Muscle layer of colon (tissue), 2 donors: ENCODE data around the gene SYNE1.

ENCODE experiments used
- H3K27ac ChIP-seq: one replicate; pipeline ENCODE4 v1.7.0; 2013; ENCODE audit warnings: low read depth, mild to moderate bottlenecking, low read length, moderate library complexity
- H3K27me3 ChIP-seq, 2 donors: one replicate each; pipeline ENCODE4 v1.7.0; 2013; ENCODE audit warnings: low read length in 2 of 2, mild to moderate bottlenecking in 2 of 2; ENCODE audit not compliant: insufficient read depth in 2 of 2, control insufficient read depth in 1 of 2
- H3K36me3 ChIP-seq: one replicate; pipeline ENCODE4 v1.7.0; 2013; ENCODE audit warnings: mild to moderate bottlenecking, low read length; ENCODE audit not compliant: insufficient read depth
- H3K4me1 ChIP-seq: one replicate; pipeline ENCODE4 v1.7.0; 2013; ENCODE audit warnings: mild to moderate bottlenecking, low read length; ENCODE audit not compliant: insufficient read depth
- H3K4me3 ChIP-seq, 2 donors: one replicate each; pipeline ENCODE4 v1.7.0; 2013; ENCODE audit warnings: low read length in 2 of 2, low read depth in 1 of 2, mild to moderate bottlenecking in 1 of 2, moderate library complexity in 1 of 2
- H3K9ac ChIP-seq: one replicate; pipeline ENCODE4 v1.7.0; 2013; ENCODE audit warnings: low read length
- H3K9me3 ChIP-seq: one replicate; pipeline ENCODE4 v1.7.0; 2013; ENCODE audit warnings: mild to moderate bottlenecking, low read length
- donor health status: abdominal sarcoma.
- donor health status: Adenocarcinoma of cecum.

SYNE1 gene

DNA sequence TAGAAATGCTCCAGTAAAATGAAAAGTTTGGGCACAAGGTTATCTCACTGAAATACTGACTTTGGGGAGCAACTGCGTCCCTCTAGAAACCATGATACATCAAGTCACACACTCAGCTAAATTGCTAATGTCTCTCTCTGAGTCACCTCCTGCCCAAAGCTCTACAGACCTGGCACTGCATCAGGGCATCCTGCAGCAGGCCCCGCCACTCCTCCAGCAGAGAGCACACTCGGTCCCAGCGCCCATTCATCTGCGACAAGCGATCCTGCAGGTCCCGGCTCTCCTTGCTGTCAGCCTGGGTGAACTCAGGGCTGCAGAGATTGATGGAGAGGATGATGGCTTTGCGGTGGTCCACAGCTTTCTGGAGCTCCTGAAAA is 500.7 kb downstream of the SYNE1 start:
- Histone ChIP-seq H3K27me3 (no peaks in the 10 kb centered on the region), H3K4me3 (no peak overlapping the region), H3K4me1 (no peaks in the 10 kb centered on the region), H3K36me3 (peaks cover 70% of the 10 kb centered on the region), H3K27ac (no peak overlapping the region), H3K9me3 (no peaks in the 10 kb centered on the region), H3K9ac (no peak overlapping the region)

DNA sequence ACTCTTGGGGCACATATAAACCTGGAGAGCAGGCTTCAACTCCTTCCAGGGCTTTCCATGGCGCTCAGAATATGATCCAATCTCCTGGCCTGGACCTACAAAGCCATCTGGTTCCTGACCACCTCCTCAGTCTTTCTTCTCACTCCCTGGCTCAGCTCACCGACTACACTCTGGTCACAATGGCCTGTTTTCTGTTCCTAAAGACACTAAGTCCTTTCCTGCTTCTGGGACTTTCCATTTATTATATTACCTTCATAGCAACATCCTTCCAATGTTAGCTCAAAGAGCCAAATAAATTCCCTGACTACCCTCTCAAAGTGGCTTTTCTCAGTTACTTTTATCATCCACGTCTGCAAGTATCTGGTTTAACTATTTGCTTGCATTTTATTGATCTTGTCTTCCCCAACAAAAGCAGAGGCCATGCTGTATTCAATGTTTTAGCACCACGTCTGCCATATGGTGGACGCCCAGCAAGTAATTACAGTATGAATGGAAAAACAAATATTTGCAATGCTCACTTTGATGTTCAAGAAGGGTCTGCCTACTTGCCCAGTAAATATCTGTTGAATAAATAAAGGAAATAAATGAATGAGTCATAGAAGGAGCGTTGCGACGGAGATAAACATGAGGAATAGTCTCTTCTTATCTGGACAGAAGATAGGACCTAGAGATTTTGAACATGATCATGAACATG is 501.3 kb downstream of the SYNE1 start:
- Histone ChIP-seq H3K27me3 (no peaks in the 10 kb centered on the region), H3K27ac (no peak overlapping the region), H3K4me3 (no peak overlapping the region), H3K9ac (no peak overlapping the region), H3K9me3 (no peaks in the 10 kb centered on the region), H3K36me3 (peaks cover 66% of the 10 kb centered on the region), H3K4me1 (no peaks in the 10 kb centered on the region)

DNA sequence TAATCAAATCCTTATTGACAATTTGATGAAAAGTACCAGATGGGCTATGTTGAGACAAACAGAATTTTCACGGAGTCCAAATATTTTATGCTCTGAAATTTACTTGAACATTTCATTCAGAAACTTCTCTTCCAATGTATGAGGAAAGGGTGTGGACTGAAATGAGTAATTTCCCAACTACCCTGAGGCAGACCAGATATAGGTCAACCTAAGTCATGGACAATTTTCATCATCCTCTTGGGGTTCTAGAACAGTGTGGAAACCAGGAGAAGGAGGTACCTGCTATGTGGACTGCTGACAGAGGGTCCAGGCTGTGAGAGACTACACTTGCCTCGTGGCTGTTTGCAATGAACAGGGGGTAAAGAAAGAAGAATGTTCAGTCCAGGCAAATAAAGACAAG is 506.7 kb downstream of the SYNE1 start:
- H3K27me3 ChIP-seq = no peaks in the 10 kb centered on the region
- H3K36me3 ChIP-seq = peaks cover 58% of the 10 kb centered on the region
- H3K27ac ChIP-seq = no peak overlapping the region
- no peaks in the 10 kb centered on the region for H3K9me3 ChIP-seq
- H3K4me1 ChIP-seq = no peaks in the 10 kb centered on the region
- H3K4me3 ChIP-seq = no peak overlapping the region
- H3K9ac ChIP-seq = no peak overlapping the region

DNA sequence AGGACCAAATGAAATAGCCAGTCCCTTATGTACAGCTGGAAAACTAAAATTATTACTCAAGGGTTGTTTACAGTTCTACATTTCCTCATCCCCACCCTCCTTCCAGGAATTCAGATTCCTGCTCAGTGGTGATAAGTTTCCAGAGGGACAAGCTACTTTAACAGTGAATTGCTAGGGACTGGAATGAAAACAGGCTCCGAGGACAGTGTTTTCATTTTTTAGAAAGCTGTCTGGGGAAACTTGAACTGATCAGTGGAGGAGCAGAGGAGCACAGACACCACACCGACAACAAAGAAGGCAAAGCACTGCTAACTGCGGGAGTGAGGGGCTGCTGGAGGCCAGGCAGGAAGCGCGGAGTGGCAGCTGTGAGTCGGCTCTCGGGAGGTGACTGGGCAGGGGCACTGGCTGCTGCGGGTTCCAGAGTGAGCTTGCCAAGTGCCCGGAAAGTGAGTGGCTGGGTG is 507.4 kb downstream of the SYNE1 start:
- peaks cover 51% of the 10 kb centered on the region for H3K36me3 ChIP-seq
- H3K27me3 ChIP-seq = no peaks in the 10 kb centered on the region
- no peaks in the 10 kb centered on the region for H3K4me1 ChIP-seq
- peak overlapping the region; percentile 36 for H3K27ac ChIP-seq
- peak overlapping the region in 1 of 2 donors; percentile 37 for H3K4me3 ChIP-seq
- no peak overlapping the region for H3K9ac ChIP-seq
- H3K9me3 ChIP-seq = no peaks in the 10 kb centered on the region

DNA sequence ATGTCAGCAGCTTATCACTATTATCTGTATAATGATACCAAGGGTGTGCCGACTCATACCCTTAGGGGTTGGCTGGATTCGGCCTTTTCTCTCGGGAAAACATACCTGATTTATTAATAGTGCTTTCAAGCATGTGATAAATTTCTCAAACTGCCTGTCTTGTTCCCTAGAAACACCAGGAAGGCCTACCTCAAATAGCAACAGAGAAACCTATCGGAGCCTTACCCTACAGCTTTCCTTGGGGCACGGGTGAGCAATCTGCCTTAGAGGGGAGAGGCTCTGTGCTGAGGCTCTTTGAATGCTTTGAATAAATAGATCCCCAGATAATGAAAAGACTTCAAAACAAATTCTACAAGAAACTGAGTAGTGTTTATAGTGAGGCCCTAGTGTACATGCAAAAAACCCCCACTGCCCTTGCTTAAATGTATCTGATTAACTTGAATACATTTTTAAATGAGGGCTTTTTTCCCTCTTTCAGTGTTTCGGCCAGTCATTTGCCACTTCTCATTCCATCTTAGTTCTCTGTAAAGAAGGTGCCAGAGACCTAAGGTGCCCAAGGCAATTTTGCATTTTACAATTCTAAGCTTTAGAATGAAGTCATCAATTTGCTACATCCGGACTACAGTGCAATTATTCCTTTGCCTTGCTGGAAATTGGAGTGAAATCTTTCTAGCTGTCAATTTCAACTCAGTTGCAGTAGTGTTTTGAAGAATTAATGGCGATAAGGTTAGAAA is 509.6 kb downstream of the SYNE1 start:
- no peaks in the 10 kb centered on the region for H3K9me3 ChIP-seq
- H3K4me1 ChIP-seq = no peaks in the 10 kb centered on the region
- H3K27me3 ChIP-seq = no peaks in the 10 kb centered on the region
- no peak overlapping the region for H3K27ac ChIP-seq
- no peak overlapping the region for H3K4me3 ChIP-seq
- H3K9ac ChIP-seq = no peak overlapping the region
- H3K36me3 ChIP-seq = peaks cover 36% of the 10 kb centered on the region

DNA sequence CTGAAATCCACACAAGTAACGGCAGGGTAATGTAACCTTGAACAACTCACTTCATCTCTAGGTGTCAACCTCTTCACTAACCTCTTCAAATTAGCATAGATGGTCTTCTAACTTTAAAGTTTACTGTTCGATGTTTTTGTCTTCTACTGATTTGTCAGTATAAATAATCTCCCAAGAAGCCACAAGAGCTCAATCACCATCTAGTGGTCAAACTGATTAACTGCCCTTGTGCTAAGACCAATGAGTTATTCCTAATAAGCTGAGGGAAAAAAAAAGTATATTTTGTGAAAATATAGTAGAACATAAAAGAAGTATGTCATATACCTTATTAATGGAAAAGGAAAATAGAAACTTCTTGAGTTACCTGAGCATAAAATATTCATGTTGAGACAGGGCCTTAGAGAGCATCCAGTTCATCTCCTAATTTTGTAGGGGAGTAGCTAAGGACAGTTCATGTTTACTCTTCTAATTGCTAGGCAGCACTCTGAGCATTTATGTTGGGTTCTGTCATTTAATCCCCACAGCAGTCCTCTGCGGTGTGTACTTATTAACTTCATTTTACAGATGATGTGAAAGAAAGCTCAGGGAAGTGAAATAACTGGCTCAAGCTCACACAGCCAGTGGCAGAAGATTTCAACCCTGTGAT is 512.6 kb downstream of the SYNE1 start:
- Histone ChIP-seq H3K4me1 (no peaks in the 10 kb centered on the region), H3K4me3 (no peak overlapping the region), H3K27me3 (no peaks in the 10 kb centered on the region), H3K9me3 (no peaks in the 10 kb centered on the region), H3K9ac (no peak overlapping the region), H3K36me3 (peaks cover 40% of the 10 kb centered on the region), H3K27ac (no peak overlapping the region)

DNA sequence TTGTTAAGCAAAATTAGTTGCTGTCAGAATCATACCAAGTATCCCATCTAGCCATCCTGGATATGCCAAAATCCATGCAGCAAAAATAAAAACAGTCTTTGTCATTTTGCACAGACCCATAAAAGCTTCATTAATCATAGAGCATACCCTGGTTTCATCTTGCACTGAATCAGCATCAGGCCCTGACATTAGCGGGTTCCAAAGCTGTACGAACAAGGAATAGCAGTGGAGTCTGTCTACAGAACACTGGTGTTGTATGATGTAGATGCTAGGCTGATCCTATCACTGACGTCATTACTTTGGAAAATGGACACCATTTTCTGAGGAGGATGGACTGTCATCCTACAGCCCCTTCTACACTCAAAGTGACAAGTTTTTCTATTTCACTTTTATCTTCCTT is 514.1 kb downstream of the SYNE1 start:
- H3K9me3 ChIP-seq = no peaks in the 10 kb centered on the region
- no peak overlapping the region for H3K27ac ChIP-seq

DNA sequence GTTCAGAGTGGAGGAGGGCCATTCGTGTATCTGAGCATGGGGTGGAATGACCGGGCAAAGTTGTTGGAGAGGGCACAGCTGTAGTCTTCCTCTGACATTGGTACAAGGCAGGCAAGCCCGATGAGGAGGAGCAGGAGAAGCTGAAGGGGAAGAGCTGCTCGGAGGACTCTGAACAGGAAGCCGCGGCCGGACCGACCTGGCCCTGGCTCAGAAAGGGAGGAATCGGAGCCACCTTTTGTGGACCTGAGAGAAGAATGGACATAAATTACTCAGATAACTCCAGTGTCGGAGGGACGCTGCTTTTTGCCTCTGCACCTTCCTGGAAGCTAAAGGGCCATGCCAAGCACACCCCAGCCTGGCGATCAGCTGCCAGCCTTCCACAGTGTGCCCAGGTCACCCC is 514.7 kb downstream of the SYNE1 start:
- no peak overlapping the region for H3K4me3 ChIP-seq
- no peak overlapping the region for H3K27ac ChIP-seq
- H3K9ac ChIP-seq = no peak overlapping the region
- H3K36me3 ChIP-seq = peaks cover 29% of the 10 kb centered on the region
- H3K27me3 ChIP-seq = no peaks in the 10 kb centered on the region
- no peaks in the 10 kb centered on the region for H3K9me3 ChIP-seq
- peaks cover 3% of the 10 kb centered on the region for H3K4me1 ChIP-seq

More for the DNA sequence above, 514.1 kb downstream of the SYNE1 start:
- peaks cover 32% of the 10 kb centered on the region for H3K36me3 ChIP-seq
- no peaks in the 10 kb centered on the region for H3K27me3 ChIP-seq
- H3K4me3 ChIP-seq = no peak overlapping the region
- no peaks in the 10 kb centered on the region for H3K4me1 ChIP-seq
- H3K9ac ChIP-seq = no peak overlapping the region

DNA sequence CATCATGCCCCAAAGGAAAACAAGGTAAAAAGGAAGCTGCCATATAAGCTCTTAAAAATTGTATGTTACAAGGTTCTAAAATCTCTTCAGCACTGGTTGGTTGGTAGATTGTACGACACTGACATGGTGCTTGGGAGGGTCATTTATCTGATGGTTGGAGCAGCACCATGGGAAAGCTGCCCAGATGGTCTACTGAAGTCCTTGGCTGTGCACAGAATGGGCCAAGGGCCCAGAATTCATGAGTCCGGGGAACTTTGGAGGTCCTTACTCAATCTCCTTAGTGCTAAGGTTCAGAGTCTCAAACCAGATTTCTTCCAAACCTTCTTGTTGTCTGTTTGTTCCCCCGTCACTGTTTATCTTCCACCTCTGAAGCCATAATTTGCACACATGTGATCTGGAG is 515.3 kb downstream of the SYNE1 start:
- no peaks in the 10 kb centered on the region for H3K27me3 ChIP-seq
- no peak overlapping the region for H3K9ac ChIP-seq
- no peaks in the 10 kb centered on the region for H3K9me3 ChIP-seq
- peaks cover 8% of the 10 kb centered on the region for H3K4me1 ChIP-seq
- H3K36me3 ChIP-seq = peaks cover 29% of the 10 kb centered on the region
- no peak overlapping the region for H3K27ac ChIP-seq
- no peak overlapping the region for H3K4me3 ChIP-seq

DNA sequence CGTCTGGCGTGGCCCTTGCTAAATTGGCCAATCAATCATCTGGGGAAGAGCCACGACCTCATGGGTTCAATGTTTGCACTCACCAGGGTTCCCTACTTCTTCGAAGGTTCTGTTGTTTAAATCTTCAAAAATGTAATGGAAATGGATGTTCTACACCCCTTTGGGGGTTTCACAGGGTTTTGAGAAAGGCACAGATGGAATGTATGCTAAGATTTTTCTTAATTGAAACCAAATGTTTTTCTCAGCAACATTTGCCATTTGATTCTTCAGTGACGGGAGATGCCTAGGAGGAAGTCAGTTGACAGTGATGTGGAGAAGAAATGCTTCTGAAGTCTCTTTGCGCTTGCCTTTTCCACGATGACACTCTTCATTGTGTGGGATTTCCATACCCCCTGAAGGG is 517.3 kb downstream of the SYNE1 start:
- peaks cover 8% of the 10 kb centered on the region for H3K4me1 ChIP-seq
- peaks cover 29% of the 10 kb centered on the region for H3K36me3 ChIP-seq
- no peak overlapping the region for H3K9ac ChIP-seq
- H3K9me3 ChIP-seq = no peaks in the 10 kb centered on the region
- no peak overlapping the region for H3K27ac ChIP-seq
- no peaks in the 10 kb centered on the region for H3K27me3 ChIP-seq
- H3K4me3 ChIP-seq = no peak overlapping the region

DNA sequence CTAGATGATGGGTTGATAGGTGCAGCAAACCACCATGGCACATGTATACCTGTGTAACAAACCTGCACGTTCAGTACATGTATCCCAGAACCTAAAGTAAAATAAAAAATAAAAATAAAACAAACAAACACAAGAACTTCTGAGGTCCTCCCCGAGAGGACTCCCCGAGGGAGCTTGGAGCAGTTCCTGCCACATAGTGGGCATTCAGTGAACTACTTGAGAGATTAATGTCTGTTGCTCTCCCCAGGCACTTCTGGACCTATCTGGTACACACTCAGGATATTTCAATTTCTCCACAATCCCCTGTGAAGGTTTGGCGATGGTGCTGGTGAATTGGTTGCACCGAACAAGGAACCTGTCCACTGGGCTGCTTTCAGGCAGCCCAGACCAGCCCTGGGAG is 518.5 kb downstream of the SYNE1 start:
- H3K4me3 ChIP-seq = no peak overlapping the region
- H3K4me1 ChIP-seq = peaks cover 8% of the 10 kb centered on the region
- no peaks in the 10 kb centered on the region for H3K9me3 ChIP-seq
- no peak overlapping the region for H3K9ac ChIP-seq
- no peak overlapping the region for H3K27ac ChIP-seq
- H3K36me3 ChIP-seq = peaks cover 29% of the 10 kb centered on the region
- no peaks in the 10 kb centered on the region for H3K27me3 ChIP-seq
